Uterus (tissue), 4 donors: ENCODE data around the gene EXOC6. TPM values are rescaled to one million over a fixed set of nuclear protein-coding genes. Genes with fewer than 3 reads are reported as not detected.

Source experiments
- DNase-seq, 2 donors: peaks; one replicate each; pipeline ENCODE4 v3.0.0-alpha.2; 2019 to 2020
- H3K27ac ChIP-seq, 2 donors: fragments of 200-600 bp; sonication (generic); 1 replicate in 1 of 2; 2 replicates in 1 of 2; pipeline ENCODE4 v1.5.1; 2016 to 2018
- H3K27me3 ChIP-seq, 2 donors: fragments of 200-600 bp; sonication (generic); one replicate each; pipeline ENCODE4 v1.5.1; 2018 to 2019; ENCODE audit warnings: control low read depth in 1 of 2
- H3K36me3 ChIP-seq, 2 donors: fragments of 200-600 bp; sonication (generic); one replicate each; pipeline ENCODE4 v1.5.1; 2019; ENCODE audit warnings: control low read depth in 1 of 2
- H3K4me1 ChIP-seq, 2 donors: fragments of 200-600 bp; sonication (generic); one replicate each; pipeline ENCODE4 v1.5.1; 2018 to 2019; ENCODE audit warnings: control low read depth in 1 of 2
- H3K4me3 ChIP-seq, 2 donors: fragments of 200-600 bp; sonication (generic); 1 replicate in 1 of 2; 2 replicates in 1 of 2; pipeline ENCODE4 v1.5.1; 2018 to 2019; ENCODE audit warnings: mild to moderate bottlenecking in 1 of 2
- H3K9me3 ChIP-seq, 2 donors: fragments of 200-600 bp; sonication (generic); one replicate each; pipeline ENCODE4 v1.5.1; 2019; ENCODE audit warnings: control low read depth in 1 of 2
- CTCF ChIP-seq, 4 experiments: fragments of 200-600 bp in 2 of 4; fragments of 450-650 bp in 2 of 4; sonication (generic) in 2 of 4; IDR thresholded peaks; one replicate each; pipeline ENCODE4 v1.5.1; 2016 to 2019; ENCODE audit warnings: antibody characterized with exemption in 4 of 4, mild to moderate bottlenecking in 2 of 4, moderate library complexity in 1 of 4
- POLR2A ChIP-seq, 2 donors: fragments of 450-650 bp; IDR thresholded peaks; one replicate each; pipeline ENCODE4 v1.6.1; 2016; ENCODE audit warnings: antibody characterized with exemption in 2 of 2, mild to moderate bottlenecking in 1 of 2, moderate library complexity in 1 of 2
- intact Hi-C: fragments of 100-400 bp; cut with DNase I; formaldehyde crosslinking; loops from one replicate; pipeline ENCODE4 v1.15.1; 2023; ENCODE audit warnings: low total_unique reads
- total RNA-seq, 4 donors: library from RNA; depleted of rRNA in 3 of 4; stranded (reverse); fragments of >200 nt in 3 of 4; gene quantifications; one replicate each; pipeline versions ENCODE4 v1.1.0 to v1.2.4, GENCODE V29; 2014 to 2023
- donor health status: DM: yes; HTN: yes; CAD: no.

Gene EXOC6
- total RNA-seq, 4 donors from 2014 or later = 4.9 to 35.4 (median 20.2) TPM

- no peak for DNase-seq
- Histone ChIP-seq H3K27me3 (no peaks in the 10 kb centered on the region), H3K27ac (no peak overlapping the region), H3K4me3 (no peak overlapping the region), H3K9me3 (no peaks in the 10 kb centered on the region), H3K36me3 (no peaks in the 10 kb centered on the region), H3K4me1 (no peaks in the 10 kb centered on the region)
- intact Hi-C loops = no loop called here
- TF ChIP-seq CTCF (IDR thresholded peaks at IDR 0.05) (no peak), POLR2A (IDR thresholded peaks at IDR 0.05) (no peak)
Measured at GRCh38 chr10:92915892-92916291, 67.6 kb downstream of the EXOC6 start.

GRCh38 chr10:92916433-92916832 is 68.1 kb downstream of the EXOC6 start:
- intact Hi-C loops = no loop called here
- no peaks in the 10 kb centered on the region for H3K36me3 ChIP-seq
- TF ChIP-seq POLR2A (IDR thresholded peaks at IDR 0.05) (no peak), CTCF (IDR thresholded peaks at IDR 0.05) (no peak)
- no peak overlapping the region for H3K4me3 ChIP-seq
- H3K4me1 ChIP-seq = no peaks in the 10 kb centered on the region
- H3K27me3 ChIP-seq = no peaks in the 10 kb centered on the region
- no peak overlapping the region for H3K27ac ChIP-seq
- H3K9me3 ChIP-seq = no peaks in the 10 kb centered on the region
- DNase-seq = no peak

GRCh38 chr10:92918603-92919002 is 70.3 kb downstream of the EXOC6 start:
- intact Hi-C loops = no loop called here
- H3K27ac ChIP-seq = no peak overlapping the region
- no peaks in the 10 kb centered on the region for H3K9me3 ChIP-seq
- TF ChIP-seq POLR2A (IDR thresholded peaks at IDR 0.05) = no peak
- TF ChIP-seq CTCF (IDR thresholded peaks at IDR 0.05) = no peak
- no peak for DNase-seq
- no peak overlapping the region for H3K4me3 ChIP-seq
- H3K4me1 ChIP-seq = no peaks in the 10 kb centered on the region
- H3K36me3 ChIP-seq = no peaks in the 10 kb centered on the region
- no peaks in the 10 kb centered on the region for H3K27me3 ChIP-seq

GRCh38 chr10:92920866-92921265 is 72.5 kb downstream of the EXOC6 start:
- H3K27ac ChIP-seq = no peak overlapping the region
- no peak for DNase-seq
- no peaks in the 10 kb centered on the region for H3K36me3 ChIP-seq
- H3K9me3 ChIP-seq = no peaks in the 10 kb centered on the region
- no peak for TF ChIP-seq CTCF (IDR thresholded peaks at IDR 0.05)
- TF ChIP-seq POLR2A (IDR thresholded peaks at IDR 0.05) = no peak
- no peak overlapping the region for H3K4me3 ChIP-seq
- intact Hi-C loops = no loop called here
- no peaks in the 10 kb centered on the region for H3K4me1 ChIP-seq
- no peaks in the 10 kb centered on the region for H3K27me3 ChIP-seq

- H3K27ac ChIP-seq = no peak overlapping the region
- no peak for DNase-seq
- no peak overlapping the region for H3K4me3 ChIP-seq
- no peaks in the 10 kb centered on the region for H3K27me3 ChIP-seq
- intact Hi-C loops = no loop called here
- no peak for TF ChIP-seq CTCF (IDR thresholded peaks at IDR 0.05)
- no peaks in the 10 kb centered on the region for H3K4me1 ChIP-seq
- no peaks in the 10 kb centered on the region for H3K36me3 ChIP-seq
- H3K9me3 ChIP-seq = no peaks in the 10 kb centered on the region
Measured at GRCh38 chr10:92923416-92923815, 75.1 kb downstream of the EXOC6 start.
